Activated CD8-positive, alpha-beta memory T cell treated with anti-CD3 and anti-CD28 coated beads, Interleukin-2, amount 50 U/mL, for 48 hours (primary cell): ENCODE results near the gene CHORDC1.
A peak's percentile ranks its signal among the peaks of the same experiment; 100 is the strongest.
"Not testable (repeated sequence)": the region's sequence is repeated elsewhere in the genome, so short reads cannot be mapped to it uniquely, and the experiment has no call there.

ENCODE experiments used
- DNase-seq: peaks from one replicate; pipeline ENCODE4 v3.0.0-alpha.2; 2020

Gene CHORDC1

GRCh38 chr11:90222459-90223247 lies at the start of gene CHORDC1:
Gene CHORDC1 (minus strand): TSS chr11:90223049. CDS start chr11:90222954, 95 bp downstream.
- DNase-seq: peak; percentile 98

GRCh38 chr11:90257158-90257525 lies 34.3 kb upstream of the CHORDC1 start:
- no peak for DNase-seq

- no peak for DNase-seq
Observed at GRCh38 chr11:90256404-90257157, 33.7 kb upstream of the CHORDC1 start.

- no peak for DNase-seq
Observed at GRCh38 chr11:90254065-90254464, 31.2 kb upstream of the CHORDC1 start.

- no peak for DNase-seq
Observed at GRCh38 chr11:90252053-90252452, 29.2 kb upstream of the CHORDC1 start.

- DNase-seq: no peak
Observed at GRCh38 chr11:90251599-90251998, 28.8 kb upstream of the CHORDC1 start.

GRCh38 chr11:90250970-90251369 lies 28.1 kb upstream of the CHORDC1 start:
- DNase-seq: no peak

- no peak for DNase-seq
Observed at GRCh38 chr11:90246468-90246867, 23.6 kb upstream of the CHORDC1 start.

GRCh38 chr11:90243534-90243933 lies 20.7 kb upstream of the CHORDC1 start:
- no peak for DNase-seq

- DNase-seq: no peak
Observed at GRCh38 chr11:90242894-90243416, 20.1 kb upstream of the CHORDC1 start.

- DNase-seq: no peak
Observed at GRCh38 chr11:90241414-90241813, 18.6 kb upstream of the CHORDC1 start.

GRCh38 chr11:90239967-90240636 lies 17.3 kb upstream of the CHORDC1 start:
- not testable (repeated sequence) for DNase-seq

- no peak for DNase-seq
Observed at GRCh38 chr11:90237004-90237403, 14.2 kb upstream of the CHORDC1 start.

GRCh38 chr11:90235526-90235925 lies 12.7 kb upstream of the CHORDC1 start:
- no peak for DNase-seq

- no peak for DNase-seq
Observed at GRCh38 chr11:90234977-90235376, 12.1 kb upstream of the CHORDC1 start.

GRCh38 chr11:90229791-90230190 lies 6.9 kb upstream of the CHORDC1 start:
- no peak for DNase-seq

GRCh38 chr11:90228056-90228455 lies 5.2 kb upstream of the CHORDC1 start:
- DNase-seq: no peak

GRCh38 chr11:90223248-90223585 lies 368 bp upstream of the CHORDC1 start:
- no peak for DNase-seq

- DNase-seq: no peak
Observed at GRCh38 chr11:90221803-90222458, 918 bp downstream of the CHORDC1 start.

- no peak for DNase-seq
Observed at GRCh38 chr11:90220391-90220790, 2.5 kb downstream of the CHORDC1 start.

- no peak for DNase-seq
Observed at GRCh38 chr11:90219438-90219837, 3.4 kb downstream of the CHORDC1 start.

- no peak for DNase-seq
Observed at GRCh38 chr11:90218606-90219005, 4.2 kb downstream of the CHORDC1 start.

- no peak for DNase-seq
Observed at GRCh38 chr11:90216611-90217010, 6.2 kb downstream of the CHORDC1 start.
